ENCODE data around the gene MPG.

Gene MPG

GRCh38 chr16:60166-60565 lies 17.9 kb upstream of the MPG start:
- H3K4me3 ChIP-seq (ENCODE audit: low read length) = no peak overlapping the region
- TF ChIP-seq, protein P1, sequence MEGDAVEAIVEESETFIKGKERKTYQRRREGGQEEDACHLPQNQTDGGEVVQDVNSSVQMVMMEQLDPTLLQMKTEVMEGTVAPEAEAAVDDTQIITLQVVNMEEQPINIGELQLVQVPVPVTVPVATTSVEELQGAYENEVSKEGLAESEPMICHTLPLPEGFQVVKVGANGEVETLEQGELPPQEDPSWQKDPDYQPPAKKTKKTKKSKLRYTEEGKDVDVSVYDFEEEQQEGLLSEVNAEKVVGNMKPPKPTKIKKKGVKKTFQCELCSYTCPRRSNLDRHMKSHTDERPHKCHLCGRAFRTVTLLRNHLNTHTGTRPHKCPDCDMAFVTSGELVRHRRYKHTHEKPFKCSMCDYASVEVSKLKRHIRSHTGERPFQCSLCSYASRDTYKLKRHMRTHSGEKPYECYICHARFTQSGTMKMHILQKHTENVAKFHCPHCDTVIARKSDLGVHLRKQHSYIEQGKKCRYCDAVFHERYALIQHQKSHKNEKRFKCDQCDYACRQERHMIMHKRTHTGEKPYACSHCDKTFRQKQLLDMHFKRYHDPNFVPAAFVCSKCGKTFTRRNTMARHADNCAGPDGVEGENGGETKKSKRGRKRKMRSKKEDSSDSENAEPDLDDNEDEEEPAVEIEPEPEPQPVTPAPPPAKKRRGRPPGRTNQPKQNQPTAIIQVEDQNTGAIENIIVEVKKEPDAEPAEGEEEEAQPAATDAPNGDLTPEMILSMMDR (IDR thresholded peaks at IDR 0.05; ENCODE audit: insufficient read depth, low read depth, low read length, missing control alignments) = no peak
- DNase-seq (ENCODE audit: low read depth) = no peak

GRCh38 chr16:60929-61878 lies 16.8 kb upstream of the MPG start:
- no peak for DNase-seq (ENCODE audit: low read depth)
- TF ChIP-seq, protein P1 (IDR thresholded peaks at IDR 0.05; ENCODE audit: insufficient read depth, low read depth, low read length, missing control alignments) = no peak
- no peak overlapping the region for H3K4me3 ChIP-seq (ENCODE audit: low read length)

DNA sequence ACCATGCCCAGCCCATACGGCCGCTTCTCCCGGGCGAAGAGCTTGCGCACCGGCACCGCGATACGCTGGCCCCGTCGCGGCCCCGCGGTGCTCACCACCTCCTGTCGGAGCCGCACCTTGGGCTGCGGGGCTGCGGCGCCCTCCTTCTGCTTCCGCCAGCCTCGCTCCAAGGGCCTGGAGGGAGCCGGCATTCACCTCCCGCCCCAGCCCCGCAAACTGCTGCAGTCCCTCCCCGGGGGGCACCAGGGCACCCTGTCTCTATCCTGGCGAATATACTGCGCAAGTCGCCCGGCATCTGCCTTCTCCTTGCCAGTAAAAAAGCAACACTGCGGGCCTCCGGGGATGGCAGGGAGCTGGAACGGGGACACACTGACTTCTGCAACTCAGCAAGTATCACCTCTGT lies 16.1 kb upstream of the MPG start:
- no peak overlapping the region for H3K4me3 ChIP-seq (ENCODE audit: low read length)
- DNase-seq (ENCODE audit: low read depth) = no peak
- TF ChIP-seq, protein P1 (IDR thresholded peaks at IDR 0.05; ENCODE audit: insufficient read depth, low read depth, low read length, missing control alignments) = no peak

DNA sequence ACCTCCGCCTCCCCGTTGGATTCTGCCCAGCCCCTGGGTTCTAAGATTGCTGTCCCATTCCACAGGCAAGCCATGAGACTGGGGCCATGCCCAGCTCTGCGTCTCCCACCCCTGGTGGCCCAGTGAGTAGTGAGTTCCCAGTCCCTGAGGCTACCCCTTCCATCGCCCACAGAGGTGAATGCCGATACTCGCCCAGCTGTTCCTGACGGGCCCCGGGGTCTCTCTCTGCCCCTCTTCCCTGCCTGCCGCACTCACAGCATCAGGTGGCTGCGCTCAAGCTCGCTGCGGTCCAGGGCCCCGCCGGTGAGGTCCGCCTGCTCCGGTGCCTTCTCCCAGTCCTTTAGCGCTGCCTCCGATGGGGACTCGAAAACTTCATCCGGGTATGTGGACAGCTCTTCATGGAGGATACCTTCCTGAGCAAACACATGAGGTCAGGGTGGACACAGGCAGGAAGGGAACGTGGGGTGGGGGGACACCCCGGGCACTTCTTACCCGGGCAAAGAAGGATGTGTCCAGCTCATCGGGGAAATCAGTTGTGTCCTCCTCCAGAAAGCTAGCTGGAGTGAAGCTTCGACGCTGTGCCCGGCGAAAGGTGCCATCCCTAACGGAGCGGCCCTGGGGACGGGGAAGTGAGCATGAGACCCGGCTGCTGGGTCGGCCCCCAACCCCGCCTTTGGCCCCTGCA lies 15.6 kb upstream of the MPG start:
- no peak overlapping the region for H3K4me3 ChIP-seq (ENCODE audit: low read length)
- TF ChIP-seq, protein P1 (IDR thresholded peaks at IDR 0.05; ENCODE audit: insufficient read depth, low read depth, low read length, missing control alignments) = no peak
- no peak for DNase-seq (ENCODE audit: low read depth)

GRCh38 chr16:62968-63391 lies 15.0 kb upstream of the MPG start:
- no peak overlapping the region for H3K4me3 ChIP-seq (ENCODE audit: low read length)
- no peak for DNase-seq (ENCODE audit: low read depth)
- TF ChIP-seq, protein P1 (IDR thresholded peaks at IDR 0.05; ENCODE audit: insufficient read depth, low read depth, low read length, missing control alignments) = no peak

DNA sequence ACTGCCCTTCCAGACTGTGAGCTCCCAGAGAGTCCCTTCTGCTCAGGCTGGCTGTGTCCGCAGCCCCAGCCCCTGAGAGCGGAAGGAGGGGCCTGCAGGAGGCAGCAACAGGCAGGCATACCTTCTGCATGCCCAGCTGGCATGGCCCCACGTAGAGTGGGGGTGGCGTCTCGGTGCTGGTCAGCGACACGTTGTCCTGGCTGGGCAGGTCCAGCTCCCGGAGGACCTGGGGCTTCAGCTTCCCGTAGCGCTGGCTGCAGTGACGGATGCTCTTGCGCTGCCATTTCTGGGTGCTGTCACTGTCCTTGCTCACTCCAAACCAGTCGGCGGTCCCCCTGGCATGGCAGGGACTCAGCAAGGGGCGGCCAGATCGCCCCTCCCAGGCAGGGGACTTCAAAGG lies 14.6 kb upstream of the MPG start:
- H3K4me3 ChIP-seq (ENCODE audit: low read length) = no peak overlapping the region
- no peak for DNase-seq (ENCODE audit: low read depth)

More for the DNA sequence above, 14.6 kb upstream of the MPG start:
- TF ChIP-seq, protein P1 (IDR thresholded peaks at IDR 0.05; ENCODE audit: insufficient read depth, low read depth, low read length, missing control alignments) = no peak
